GM12872 (cell line): ENCODE measurements around the gene BTBD10.
A peak's percentile ranks its signal among the peaks of the same experiment; 100 is the strongest.

ENCODE experiments used
- CTCF ChIP-seq: IDR thresholded peaks from 3 replicates; pipeline ENCODE4 v1.5.1; 2011; ENCODE audit warnings: low read depth, mild to moderate bottlenecking, low read length, moderate library complexity; ENCODE audit not compliant: insufficient read depth

BTBD10 gene

GRCh38 chr11:13357232-13357631 is 105.8 kb downstream of the BTBD10 start:
- TF ChIP-seq CTCF, result 0 out of 3 replicates have a peak, but pooled peaks have one; percentile 5

GRCh38 chr11:13355191-13355590 is 107.8 kb downstream of the BTBD10 start:
- no peak for TF ChIP-seq CTCF

GRCh38 chr11:13354335-13354734 is 108.7 kb downstream of the BTBD10 start:
- TF ChIP-seq CTCF, result peak; percentile 43; the same call in 1 of the 3 replicates

DNA sequence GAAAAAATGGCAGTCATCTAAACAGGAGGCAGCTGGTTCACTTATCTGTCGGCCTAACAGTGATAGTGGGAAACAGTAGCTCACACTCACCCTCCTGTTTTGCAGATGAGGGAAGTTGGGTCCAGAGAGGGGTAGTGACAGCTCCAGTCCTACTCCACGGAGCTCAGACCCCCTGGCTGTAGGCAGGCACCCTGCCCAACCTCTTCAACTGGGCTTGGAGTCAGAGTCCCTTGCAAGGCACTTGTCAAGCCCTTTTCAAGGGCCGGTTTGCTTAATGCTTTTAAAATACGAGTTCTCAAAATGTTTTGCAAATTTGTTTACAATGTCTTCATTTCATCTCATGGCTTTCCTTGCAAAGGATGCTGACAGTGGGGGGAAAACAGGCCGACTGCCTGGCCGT is 110.3 kb downstream of the BTBD10 start:
- no peak for TF ChIP-seq CTCF

DNA sequence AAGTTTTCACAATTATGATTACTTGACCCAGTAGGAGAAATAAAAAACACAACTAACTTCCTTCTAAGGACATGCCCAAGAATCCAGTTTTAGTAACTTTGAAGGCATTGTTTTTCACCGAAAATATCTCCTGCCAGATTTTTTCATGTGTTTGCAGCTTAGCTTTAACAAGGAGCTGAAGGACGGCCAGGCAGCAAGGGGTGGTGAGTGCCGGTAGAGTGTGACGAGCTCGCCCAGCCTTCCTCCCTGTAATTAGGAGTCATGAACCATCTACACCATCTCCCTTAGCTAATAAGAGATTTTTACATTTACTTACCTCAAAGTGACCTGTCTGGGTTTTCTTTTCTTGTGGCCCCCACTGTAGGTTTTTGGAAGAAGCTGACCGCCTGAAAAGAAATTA is 113.4 kb downstream of the BTBD10 start:
- TF ChIP-seq CTCF, result no peak

DNA sequence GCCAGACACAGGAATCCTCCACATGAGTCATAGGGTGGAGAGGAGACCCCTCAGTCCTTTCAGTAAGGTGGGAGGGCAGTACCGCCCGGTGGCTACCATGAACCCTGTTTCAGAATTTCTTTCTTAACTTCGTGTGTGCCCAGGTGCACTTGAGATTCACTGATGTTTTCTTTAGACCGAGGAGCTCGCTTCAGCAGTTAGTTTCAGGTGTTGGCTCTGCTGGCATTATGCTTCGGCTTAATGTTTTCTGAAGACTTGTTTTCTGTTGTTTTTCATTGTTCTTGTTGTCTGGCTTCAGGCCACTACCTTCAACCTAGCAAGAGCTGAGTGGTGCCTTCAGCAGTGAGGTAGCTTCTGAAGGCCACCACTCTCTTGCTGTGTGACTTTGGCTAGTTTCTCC is 114.0 kb downstream of the BTBD10 start:
- no peak for TF ChIP-seq CTCF

- no peak for TF ChIP-seq CTCF
Measured at GRCh38 chr11:13348305-13348704, 114.7 kb downstream of the BTBD10 start.

- TF ChIP-seq CTCF, result no peak
Measured at GRCh38 chr11:13347901-13348300, 115.1 kb downstream of the BTBD10 start.
